GM18502 (cell line): ENCODE results near the gene SPDYE8.
"Not testable (repeated sequence)": the region's sequence is repeated elsewhere in the genome, so short reads cannot be mapped to it uniquely, and the experiment has no call there.

Experiments used
- ATAC-seq: cut with Tn5 transposase; IDR thresholded peaks from one replicate; pipeline ENCODE4 v1.9.1; 2021; ENCODE audit warnings: mild to moderate bottlenecking; ENCODE audit not compliant: unreplicated experiment, poor library complexity

Gene SPDYE8

DNA sequence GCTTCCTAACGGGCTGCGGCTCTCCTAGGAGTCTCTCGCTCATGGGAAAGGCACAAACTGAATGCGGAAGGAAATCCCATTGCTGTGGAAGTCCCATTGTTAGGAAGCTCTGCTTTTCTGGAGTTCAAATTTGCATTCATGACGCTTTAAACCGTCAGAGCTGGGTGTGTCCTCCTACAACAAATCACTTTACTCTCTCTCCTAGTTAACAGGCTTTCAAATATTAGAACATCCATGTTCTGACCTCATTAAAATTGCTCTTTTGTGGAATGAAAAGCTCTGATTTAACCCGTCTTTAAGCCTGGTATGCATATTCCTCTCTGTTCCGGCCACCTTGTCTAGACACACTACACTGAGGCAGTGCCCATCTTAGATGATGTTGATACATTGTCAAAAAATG, at the start of gene SPDYE8:
Gene SPDYE8 (minus strand): TSS at position 101 of the 400 bp plus-strand sequence. CDS start 1,800 bp downstream, outside the sequence.
- not testable (repeated sequence) for ATAC-seq

GRCh38 chr7:73057811-73058210, 28.2 kb upstream of the SPDYE8 start, which contains the start of gene SPDYE11:
TSS of gene SPDYE11 (minus strand) at chr7:73057911. CDS start at chr7:73056111, 1,800 bp downstream.
- ATAC-seq, result not testable (repeated sequence)

DNA sequence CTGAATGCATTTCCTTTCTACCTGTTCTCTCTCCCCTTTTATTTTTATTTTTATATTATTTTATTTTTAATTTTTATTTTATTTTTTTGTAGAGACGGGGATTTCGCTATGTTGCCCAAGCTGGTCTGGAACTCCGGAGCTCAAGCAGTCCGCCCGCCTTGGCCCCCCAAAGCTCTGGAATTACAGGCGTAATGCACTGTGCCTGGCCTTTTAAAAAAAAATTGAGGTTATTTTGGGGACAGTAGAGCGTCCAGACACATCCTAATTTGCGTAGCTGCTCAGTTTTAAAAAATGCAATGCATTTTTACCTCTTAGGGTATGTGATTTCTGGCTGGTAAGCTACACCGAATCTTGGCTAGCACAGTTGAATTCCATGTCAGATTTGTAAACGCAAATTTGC, 23.1 kb downstream of the SPDYE8 start:
- not testable (repeated sequence) for ATAC-seq

DNA sequence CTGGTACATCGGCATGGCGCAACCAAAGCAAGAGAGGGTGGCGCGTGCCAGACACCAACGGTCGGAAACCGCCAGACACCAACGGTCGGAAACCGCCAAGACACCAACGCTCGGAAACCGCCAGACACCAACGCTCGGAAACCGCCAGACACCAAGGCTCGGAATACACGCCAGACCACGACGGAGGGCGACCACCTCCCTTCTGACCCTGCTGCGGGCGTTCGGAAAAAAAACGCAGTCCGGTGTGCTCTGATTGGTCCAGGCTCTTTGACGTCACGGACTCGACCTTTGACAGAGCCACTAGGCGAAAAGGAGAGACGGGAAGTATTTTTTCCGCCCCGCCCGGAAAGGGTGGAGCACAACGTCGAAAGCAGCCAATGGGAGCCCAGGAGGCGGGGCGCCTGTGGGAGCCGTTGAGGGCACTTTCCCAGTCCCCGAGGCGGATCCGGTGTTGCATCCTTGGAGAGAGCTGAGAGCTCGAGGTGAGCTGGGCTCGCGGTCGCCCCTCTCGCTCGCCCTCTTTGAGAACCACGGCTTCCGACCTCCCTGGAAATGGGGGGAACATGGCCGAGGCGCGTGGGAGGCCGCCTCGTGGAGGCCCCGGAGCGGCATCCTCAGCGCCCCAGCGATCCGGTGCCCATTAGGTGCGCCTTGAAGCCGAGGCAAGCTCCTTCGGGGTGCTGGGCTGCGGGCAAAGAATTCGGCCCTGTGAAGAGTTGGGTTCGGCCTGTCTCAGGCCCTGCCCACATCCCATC, 23.7 kb downstream of the SPDYE8 start:
- peak; percentile 90 for ATAC-seq

- peak; percentile 82 for ATAC-seq
Measured at GRCh38 chr7:73005356-73005692, 24.2 kb downstream of the SPDYE8 start.

DNA sequence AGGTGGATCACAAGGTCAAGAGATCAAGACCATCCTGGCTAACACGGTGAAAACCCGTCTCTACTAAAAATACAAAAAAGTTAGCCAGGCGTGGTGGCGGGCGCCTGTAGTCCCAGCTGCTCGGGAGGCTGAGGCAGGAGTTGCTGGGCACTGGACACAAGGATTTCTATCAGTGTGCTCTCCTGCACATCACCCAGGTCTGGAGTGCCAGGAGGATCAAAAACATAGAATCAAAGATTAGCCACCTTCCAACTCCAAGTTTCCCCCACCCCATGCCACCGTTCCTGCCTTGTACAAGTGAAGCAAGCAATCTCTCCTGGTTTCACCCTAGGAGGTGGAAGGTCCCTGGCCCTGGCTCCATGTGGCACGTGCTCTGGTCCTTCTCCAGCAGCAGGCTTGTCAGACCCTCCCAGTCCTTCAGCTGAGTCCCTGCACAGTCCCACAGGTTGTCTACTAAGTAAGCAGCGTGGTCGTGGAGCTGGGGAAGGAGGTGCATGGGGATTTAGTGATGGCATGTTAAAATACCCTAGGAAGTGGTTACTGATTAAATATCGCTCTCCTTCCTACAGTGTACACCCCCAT, 31.6 kb downstream of the SPDYE8 start:
- not testable (repeated sequence) for ATAC-seq

DNA sequence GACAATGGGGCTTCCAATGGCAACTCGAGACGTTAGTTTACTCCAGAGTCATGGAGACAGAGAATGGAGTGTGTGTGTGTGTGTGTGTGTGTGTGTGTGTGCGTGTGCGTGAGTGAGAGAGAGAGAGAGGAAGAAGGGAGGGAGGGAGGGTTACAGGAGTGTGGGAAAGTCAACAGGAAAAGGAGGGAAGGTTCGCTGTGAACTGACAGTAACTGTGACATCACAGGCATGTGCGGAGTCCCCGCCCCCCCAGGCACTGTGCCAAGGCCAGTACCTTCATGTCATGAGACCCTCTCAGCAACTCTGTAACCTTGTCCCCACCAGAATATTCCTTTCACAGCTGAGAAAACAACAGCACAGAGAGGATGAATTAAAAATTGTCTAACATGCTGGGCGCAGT, 32.1 kb downstream of the SPDYE8 start:
- ATAC-seq, result not testable (repeated sequence)

DNA sequence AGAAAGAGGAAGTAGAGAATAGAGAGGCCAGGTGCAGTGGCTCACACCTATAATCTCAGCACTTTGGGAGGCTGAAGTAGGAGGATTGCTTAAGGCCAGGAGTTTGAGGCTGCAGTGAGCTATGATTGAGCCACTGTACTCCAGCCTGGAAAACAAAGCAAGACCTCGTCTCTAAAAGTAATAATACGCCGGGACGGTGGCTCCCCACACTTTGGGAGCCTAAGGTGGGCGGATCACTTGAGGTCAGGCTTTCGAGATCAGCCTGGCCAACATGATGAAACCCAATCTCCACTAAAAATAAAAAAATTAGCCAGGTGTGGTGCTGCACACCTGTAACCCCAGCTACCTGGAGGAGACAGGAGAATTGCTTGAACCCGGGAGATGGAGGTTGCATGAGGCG, 34.1 kb downstream of the SPDYE8 start:
- ATAC-seq, result not testable (repeated sequence)

- ATAC-seq, result not testable (repeated sequence)
Measured at GRCh38 chr7:72990146-72990913, 39.2 kb downstream of the SPDYE8 start.

- ATAC-seq, result not testable (repeated sequence)
Measured at GRCh38 chr7:72982084-72982483, 47.5 kb downstream of the SPDYE8 start.

DNA sequence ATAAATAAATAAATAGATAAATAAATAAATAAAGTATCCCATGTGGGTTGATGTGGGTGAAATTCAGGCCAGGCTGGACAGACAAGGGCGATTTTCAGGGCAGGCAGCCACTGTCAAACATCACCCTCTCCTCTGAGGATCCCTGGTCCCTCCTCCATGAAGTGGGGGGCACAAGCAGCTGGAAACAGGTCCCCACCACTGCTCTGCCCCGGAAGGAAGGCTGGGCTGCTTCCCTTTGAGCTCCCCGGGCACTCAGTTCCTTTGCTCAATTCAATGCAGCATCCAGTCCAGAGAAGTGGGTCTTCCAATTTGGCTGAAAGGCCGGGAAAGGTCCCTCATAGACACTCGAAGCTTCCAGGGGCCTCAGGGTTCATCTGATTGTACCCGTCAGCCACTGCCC, 49.2 kb downstream of the SPDYE8 start:
- ATAC-seq, result not testable (repeated sequence)

DNA sequence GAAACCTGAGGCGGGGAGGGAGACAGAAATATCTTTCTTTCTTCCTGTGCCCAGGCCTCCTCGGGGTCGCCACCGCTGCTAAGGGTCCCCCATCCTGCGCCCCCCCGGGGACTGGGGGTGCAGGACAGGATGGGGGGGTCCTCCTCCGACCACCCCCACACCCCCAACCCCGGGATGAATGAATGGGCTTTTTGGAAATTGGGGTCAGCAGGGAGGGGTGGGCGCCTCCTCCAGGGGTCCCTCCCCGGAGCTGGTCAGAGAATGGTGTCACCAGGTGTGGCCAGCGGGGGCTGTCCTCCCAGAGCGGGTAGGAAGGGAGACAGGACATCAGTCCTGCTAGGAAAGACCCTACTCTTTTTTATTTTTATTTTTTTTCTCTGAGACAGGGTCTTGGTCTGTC, 53.1 kb downstream of the SPDYE8 start:
- not testable (repeated sequence) for ATAC-seq

GRCh38 chr7:72975656-72976286, 53.8 kb downstream of the SPDYE8 start:
- ATAC-seq, result not testable (repeated sequence)

GRCh38 chr7:72974781-72975180, 54.8 kb downstream of the SPDYE8 start:
- ATAC-seq, result not testable (repeated sequence)

DNA sequence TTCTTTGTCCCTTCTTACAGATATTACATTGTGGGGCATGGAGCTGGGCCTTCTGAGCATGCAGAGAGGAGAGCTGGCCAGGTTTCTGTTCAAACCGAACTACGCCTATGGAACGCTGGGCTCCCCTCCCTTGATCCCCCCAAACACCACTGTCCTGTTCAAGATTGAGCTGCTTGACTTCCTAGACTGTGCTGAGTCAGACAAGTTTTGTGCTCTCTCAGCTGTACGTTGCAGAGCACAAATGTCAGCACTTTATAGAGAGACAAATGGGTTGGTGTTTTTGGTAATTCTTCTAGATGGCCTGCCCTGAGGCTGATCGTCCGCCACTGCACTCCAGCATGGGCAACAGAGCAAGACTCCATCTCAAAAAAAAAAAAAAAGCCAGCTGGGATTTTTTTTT, 58.1 kb downstream of the SPDYE8 start:
- ATAC-seq, result not testable (repeated sequence)
